Activated T-cell treated with anti-CD3 and anti-CD28 coated beads, Interleukin-2, amount 50 U/mL, for 72 hours (primary cell): Measurements from ENCODE around the gene RAB11FIP2. TPM values are rescaled to one million over a fixed set of nuclear protein-coding genes. Genes with fewer than 3 reads are reported as not detected.

Source experiments
- ATAC-seq, 2 donors: fragments of 150-1000 bp; cut with Tn5 transposase; replicated peaks in 1 of 2; 2 replicates each; pipeline ENCODE4 v1.10.0; 2021; ENCODE audit warnings: moderate library complexity in 2 of 2, mild to moderate bottlenecking in 1 of 2
- DNase-seq, 2 donors: peaks; one replicate each; pipeline ENCODE4 v3.0.0; 2021 to 2022; ENCODE audit warnings: mixed read lengths in 1 of 2
- H3K27ac Mint-ChIP-seq: one replicate; pipeline ENCODE4 v1.8.0; 2022; ENCODE audit warnings: mild to moderate bottlenecking, moderate library complexity, mixed read lengths
- H3K27me3 Mint-ChIP-seq: one replicate; pipeline ENCODE4 v1.8.0; 2022; ENCODE audit warnings: low read depth, mixed read lengths
- H3K36me3 Mint-ChIP-seq, 2 donors: one replicate each; pipeline ENCODE4 v1.8.0; 2022; ENCODE audit warnings: mixed read lengths in 2 of 2, mild to moderate bottlenecking in 1 of 2; ENCODE audit not compliant: insufficient read depth in 2 of 2
- H3K4me1 Mint-ChIP-seq: one replicate; pipeline ENCODE4 v1.8.0; 2022; ENCODE audit warnings: low read depth, mixed read lengths
- H3K4me3 Mint-ChIP-seq, 2 donors: one replicate each; pipeline ENCODE4 v1.8.0; 2022; ENCODE audit warnings: mild to moderate bottlenecking in 2 of 2, mixed read lengths in 2 of 2, moderate library complexity in 2 of 2
- H3K9me3 Mint-ChIP-seq, 2 donors: one replicate each; pipeline ENCODE4 v1.8.0; 2022; ENCODE audit warnings: mixed read lengths in 2 of 2
- total RNA-seq, 2 donors: library from RNA; stranded (reverse); gene quantifications; one replicate each; pipeline ENCODE4 v1.2.3, GENCODE V29; 2022

RAB11FIP2 gene
- total RNA-seq, 2 donors from 2014 or later: 19.6 to 22.1 TPM

DNA sequence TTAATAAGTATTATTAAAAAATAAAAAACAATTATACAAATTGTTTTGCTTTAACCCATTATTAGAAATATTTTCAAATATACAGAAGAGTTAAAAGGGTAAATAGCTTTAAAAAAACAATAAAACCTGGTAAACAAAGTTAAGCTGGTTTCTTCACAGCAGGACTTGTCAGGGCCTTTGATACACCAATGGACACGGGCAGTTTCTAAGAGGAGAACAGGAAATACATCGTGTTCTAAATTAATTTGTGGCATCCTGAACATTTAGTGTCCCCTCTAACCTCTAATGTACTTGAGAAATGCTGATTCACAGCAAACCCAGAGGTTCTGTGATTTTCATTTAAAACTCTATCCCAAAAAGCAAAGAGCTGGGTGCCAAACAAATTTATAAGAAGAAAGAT lies 80.8 kb downstream of the RAB11FIP2 start:
- Mint-ChIP-seq H3K27ac (no peak overlapping the region), H3K36me3 (no peaks in the 10 kb centered on the region), H3K4me3 (no peak overlapping the region), H3K27me3 (peaks cover 21% of the 10 kb centered on the region), H3K9me3 (no peaks in the 10 kb centered on the region), H3K4me1 (no peaks in the 10 kb centered on the region)
- no peak for ATAC-seq
- DNase-seq: no peak

DNA sequence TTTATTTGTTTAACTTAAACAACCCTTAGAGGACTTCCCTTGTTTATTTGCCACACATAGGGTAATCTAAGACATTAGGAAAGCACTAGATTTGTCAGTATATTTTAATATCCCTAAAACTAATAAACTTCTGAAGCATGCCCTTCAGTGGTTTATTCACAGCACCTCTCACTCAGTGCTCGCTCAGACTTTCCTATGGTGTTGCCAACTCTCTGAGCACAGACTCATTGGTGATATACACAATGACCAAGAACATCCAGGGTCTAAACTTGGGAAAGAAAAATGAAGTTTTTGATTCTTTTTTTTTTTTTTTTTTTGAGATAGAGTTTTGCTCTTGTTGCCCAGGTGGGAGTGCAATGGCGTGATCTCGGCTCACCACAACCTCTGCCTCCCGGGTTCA lies 82.2 kb downstream of the RAB11FIP2 start:
- Mint-ChIP-seq H3K9me3 (no peaks in the 10 kb centered on the region), H3K27ac (no peak overlapping the region), H3K4me3 (no peak overlapping the region), H3K36me3 (no peaks in the 10 kb centered on the region), H3K27me3 (peaks cover 21% of the 10 kb centered on the region), H3K4me1 (no peaks in the 10 kb centered on the region)
- no peak for ATAC-seq
- DNase-seq: no peak

DNA sequence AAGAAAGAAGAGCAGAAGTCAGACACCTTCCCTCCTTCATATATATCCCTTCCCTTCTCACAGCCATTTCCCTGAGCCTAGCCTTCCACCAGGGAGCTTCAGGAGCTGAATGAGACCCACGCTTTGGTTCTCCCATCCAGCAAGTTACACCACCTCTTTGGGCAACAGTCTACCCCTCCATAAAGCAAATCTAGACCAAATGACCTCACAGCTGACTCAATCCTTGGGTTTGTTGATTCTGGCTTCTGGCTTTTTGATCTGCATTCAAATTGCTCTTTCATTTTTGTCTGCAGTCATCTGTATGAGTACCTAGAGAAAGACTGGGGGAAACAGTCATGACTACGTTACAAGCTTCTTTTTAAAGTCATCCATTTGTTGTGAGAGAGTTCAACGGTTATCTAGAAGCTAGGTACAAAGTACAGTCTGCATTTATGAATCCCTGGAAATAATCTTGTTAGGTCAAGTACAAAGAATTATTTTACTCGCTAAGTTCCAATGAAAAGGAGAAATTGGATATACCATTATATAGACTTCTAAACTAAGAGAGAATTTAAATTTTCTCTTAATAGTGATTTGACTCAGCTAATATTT lies 86.3 kb downstream of the RAB11FIP2 start:
- no peak overlapping the region for H3K4me3 Mint-ChIP-seq
- H3K4me1 Mint-ChIP-seq: no peaks in the 10 kb centered on the region
- ATAC-seq (no peak), DNase-seq (no peak)
- H3K36me3 Mint-ChIP-seq: no peaks in the 10 kb centered on the region
- no peak overlapping the region for H3K27ac Mint-ChIP-seq
- H3K9me3 Mint-ChIP-seq: no peaks in the 10 kb centered on the region
- peaks cover 13% of the 10 kb centered on the region for H3K27me3 Mint-ChIP-seq

DNA sequence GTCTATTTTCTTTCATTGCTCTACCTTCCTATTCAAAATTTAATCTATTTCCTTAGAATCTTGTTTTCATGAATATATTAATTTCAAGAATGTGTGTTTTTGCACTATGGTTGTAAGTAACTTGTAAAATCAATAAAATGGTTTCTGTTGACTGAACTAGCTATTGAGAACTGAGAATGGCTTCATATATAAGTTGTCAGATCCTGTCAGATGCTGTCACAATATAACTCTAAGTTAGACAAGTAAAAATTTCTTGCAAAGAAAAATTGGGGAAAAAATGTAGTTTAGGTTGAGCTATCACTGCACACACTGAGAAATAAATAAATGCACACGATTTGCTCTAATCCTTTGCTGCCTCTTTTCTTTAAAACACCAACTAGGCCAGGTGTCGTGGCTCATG lies 89.8 kb downstream of the RAB11FIP2 start:
- peaks cover 26% of the 10 kb centered on the region for H3K27me3 Mint-ChIP-seq

DNA sequence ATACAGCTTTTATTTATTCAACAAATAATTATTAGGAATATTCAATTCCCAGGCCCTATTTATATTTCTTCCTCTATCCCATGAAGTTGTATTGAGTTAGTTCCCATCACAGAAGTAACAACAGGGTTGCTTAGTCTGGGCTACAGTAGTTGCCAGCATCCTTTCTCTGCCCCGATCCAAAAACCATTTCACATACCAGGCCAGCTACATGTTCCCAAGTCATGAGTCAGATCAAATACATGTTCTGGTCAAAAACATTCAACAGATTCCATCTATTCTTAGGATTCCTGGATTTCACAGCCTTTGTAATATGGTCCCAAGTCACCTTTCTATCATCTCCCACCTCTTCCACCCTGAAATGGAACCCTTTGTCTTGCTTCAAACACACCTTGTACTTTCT lies 91.6 kb downstream of the RAB11FIP2 start:
- no peak for ATAC-seq
- H3K27me3 Mint-ChIP-seq: peaks cover 24% of the 10 kb centered on the region
- no peaks in the 10 kb centered on the region for H3K4me1 Mint-ChIP-seq
- no peak overlapping the region for H3K4me3 Mint-ChIP-seq
- DNase-seq: no peak
- no peaks in the 10 kb centered on the region for H3K9me3 Mint-ChIP-seq
- no peak overlapping the region for H3K27ac Mint-ChIP-seq
- no peaks in the 10 kb centered on the region for H3K36me3 Mint-ChIP-seq

More for the DNA sequence above, 89.8 kb downstream of the RAB11FIP2 start:
- H3K4me1 Mint-ChIP-seq: no peaks in the 10 kb centered on the region
- no peaks in the 10 kb centered on the region for H3K36me3 Mint-ChIP-seq
- H3K27ac Mint-ChIP-seq: no peak overlapping the region
- H3K4me3 Mint-ChIP-seq: no peak overlapping the region
- ATAC-seq (no peak), DNase-seq (no peak)
- H3K9me3 Mint-ChIP-seq: no peaks in the 10 kb centered on the region
